GM23248 (cell line): ENCODE results near the gene NAT9.

Experiments used
- EZH2 ChIP-seq: fragments of 200-600 bp; sonication (generic); IDR thresholded peaks from 2 replicates; pipeline ENCODE4 v1.6.1; 2018; ENCODE audit warnings: antibody characterized with exemption, mild to moderate bottlenecking; ENCODE audit not compliant: insufficient read depth, poor library complexity, severe bottlenecking
- EZH2phosphoT487 ChIP-seq: fragments of 200-600 bp; sonication (generic); IDR thresholded peaks from 2 replicates; pipeline ENCODE4 v1.6.1; 2018; ENCODE audit warnings: antibody characterized with exemption, moderate library complexity, mild to moderate bottlenecking, low read depth; ENCODE audit not compliant: insufficient read depth

- TF ChIP-seq EZH2, result no peak
- TF ChIP-seq EZH2phosphoT487, result no peak
These were observed 12.4 kb downstream of the NAT9 start for GRCh38 chr17:74763565-74764387.
